SK-N-MC (cell line): ENCODE data around the gene PRICKLE1.

Source experiments
- DNase-seq: peaks from one replicate; pipeline ENCODE4 v3.0.0-alpha.2; 2011; ENCODE audit warnings: low read depth, low spot score
- H3K27ac ChIP-seq: fragments of 200-600 bp; sonication (generic); 2 replicates; pipeline ENCODE4 v1.5.1; 2016; ENCODE audit warnings: mixed run types
- H3K36me3 ChIP-seq: fragments of 200-600 bp; sonication (generic); 2 replicates; pipeline ENCODE4 v1.6.1; 2017; ENCODE audit warnings: antibody characterized with exemption, low read length, mixed read lengths; ENCODE audit not compliant: insufficient read depth
- H3K4me3 ChIP-seq: fragments of 200-600 bp; sonication (generic); 2 replicates; pipeline ENCODE4 v1.5.1; 2016
- H3K9ac ChIP-seq: fragments of 200-600 bp; sonication (generic); 2 replicates; pipeline ENCODE4 v1.8.0; 2017; ENCODE audit warnings: mixed run types, mixed read lengths; ENCODE audit not compliant: insufficient read length
- H3K9me3 ChIP-seq: fragments of 200-600 bp; sonication (generic); 2 replicates; pipeline ENCODE4 v1.6.1; 2017; ENCODE audit warnings: low read depth, mild to moderate bottlenecking, antibody characterized with exemption, low read length, moderate library complexity, mixed read lengths
- EZH2 ChIP-seq: fragments of 200-600 bp; sonication (generic); IDR thresholded peaks from one replicate; pipeline ENCODE4 v1.6.1; 2017; ENCODE audit warnings: antibody characterized with exemption
- FOXP2 ChIP-seq: optimal IDR thresholded peaks from 2 replicates; pipeline ENCODE3; 2011; ENCODE audit warnings: mild to moderate bottlenecking, moderate library complexity; ENCODE audit not compliant: insufficient read depth; ENCODE audit errors: extremely low read length, control extremely low read depth
- POLR2AphosphoS5 ChIP-seq: IDR thresholded peaks from 2 replicates; pipeline ENCODE4 v1.6.1; 2012; ENCODE audit warnings: mild to moderate bottlenecking, low read depth, low read length, borderline replicate concordance

PRICKLE1 gene

DNA sequence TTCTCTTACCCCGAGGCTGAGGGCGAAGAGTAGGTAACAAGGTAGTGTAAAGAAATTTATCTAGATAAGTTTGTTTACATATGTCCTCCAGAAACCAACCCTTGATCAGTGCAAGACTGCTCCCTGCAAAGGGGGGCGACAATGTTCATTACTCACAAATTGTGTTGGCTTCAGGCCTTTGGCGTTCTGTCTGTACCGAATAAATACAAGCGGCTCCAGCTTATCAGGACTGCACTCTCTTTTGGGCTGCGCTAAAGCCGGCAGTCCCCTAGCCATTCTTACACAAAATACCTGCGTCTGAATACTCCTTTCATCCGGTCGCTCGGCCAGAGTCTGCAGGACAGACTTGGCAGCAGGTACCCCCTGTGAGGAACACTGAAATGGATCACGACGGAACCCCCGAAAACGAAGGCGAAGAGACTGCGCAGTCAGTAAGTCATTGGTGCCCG lies 147.2 kb downstream of the PRICKLE1 start:
- no peak for TF ChIP-seq FOXP2
- no peak overlapping the region for H3K9ac ChIP-seq
- H3K4me3 ChIP-seq: no peak overlapping the region
- H3K9me3 ChIP-seq: no peaks in the 10 kb centered on the region
- no peak overlapping the region for H3K27ac ChIP-seq
- DNase-seq: no peak
- peaks cover 45% of the 10 kb centered on the region for H3K36me3 ChIP-seq

DNA sequence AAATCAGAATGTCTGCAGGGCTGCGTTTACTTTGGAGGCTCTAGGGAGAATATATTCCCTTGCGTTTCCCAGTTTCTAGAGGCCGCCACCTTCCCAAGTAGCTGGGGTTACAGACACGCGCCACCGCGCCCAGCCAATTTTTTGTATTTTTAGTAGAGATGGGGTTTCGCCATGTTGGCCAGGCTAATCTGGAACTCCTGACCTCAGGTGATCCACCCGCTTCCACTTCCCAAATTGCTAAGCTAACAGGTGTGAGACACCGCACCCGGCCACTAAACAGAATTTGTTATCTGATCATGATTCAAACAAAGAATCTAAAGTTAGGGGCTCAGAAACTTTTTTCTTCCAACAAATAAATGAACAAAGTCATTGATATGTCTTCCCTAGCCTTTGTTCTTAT lies 148.9 kb downstream of the PRICKLE1 start:
- H3K9ac ChIP-seq: no peak overlapping the region
- no peak for TF ChIP-seq POLR2AphosphoS5
- no peak for TF ChIP-seq FOXP2
- no peak for TF ChIP-seq EZH2
- H3K27ac ChIP-seq: no peak overlapping the region
- peaks cover 40% of the 10 kb centered on the region for H3K36me3 ChIP-seq
- H3K9me3 ChIP-seq: no peaks in the 10 kb centered on the region
- H3K4me3 ChIP-seq: no peak overlapping the region
- DNase-seq: no peak

DNA sequence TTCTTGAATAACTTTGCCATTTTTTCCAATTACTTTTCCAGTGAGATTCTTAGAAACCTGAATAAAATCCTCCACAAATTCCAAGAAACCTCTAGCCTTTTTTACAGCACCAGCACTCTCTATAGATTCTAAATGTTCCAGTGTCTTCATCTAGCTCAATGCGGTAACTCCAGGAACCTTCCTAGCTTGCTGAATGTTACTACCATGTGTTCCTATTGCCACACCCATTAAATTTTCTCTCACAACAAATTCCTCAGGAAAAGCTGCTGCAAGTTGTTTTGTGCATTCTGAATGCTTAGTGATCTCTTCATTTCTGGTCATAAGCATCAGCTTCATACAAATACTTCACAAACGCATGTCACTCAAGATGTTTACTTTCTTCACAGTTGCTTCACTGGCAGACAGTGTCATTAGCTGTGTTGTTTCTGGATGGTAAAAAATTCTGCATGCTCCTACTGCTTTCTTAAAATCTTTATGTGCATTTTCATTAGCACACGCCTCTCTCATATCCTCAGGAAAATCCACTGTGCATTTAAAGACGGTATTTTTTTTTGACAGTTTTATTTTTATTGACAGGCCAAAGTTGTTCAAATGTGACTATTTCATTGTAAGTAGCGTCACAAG lies 156.9 kb downstream of the PRICKLE1 start:
- H3K36me3 ChIP-seq: peaks cover 16% of the 10 kb centered on the region
- no peak for TF ChIP-seq EZH2
- no peak for TF ChIP-seq POLR2AphosphoS5
- no peak for TF ChIP-seq FOXP2
- no peak overlapping the region for H3K4me3 ChIP-seq
- no peak for DNase-seq
- no peak overlapping the region for H3K27ac ChIP-seq
- H3K9ac ChIP-seq: no peak overlapping the region
- H3K9me3 ChIP-seq: no peaks in the 10 kb centered on the region

DNA sequence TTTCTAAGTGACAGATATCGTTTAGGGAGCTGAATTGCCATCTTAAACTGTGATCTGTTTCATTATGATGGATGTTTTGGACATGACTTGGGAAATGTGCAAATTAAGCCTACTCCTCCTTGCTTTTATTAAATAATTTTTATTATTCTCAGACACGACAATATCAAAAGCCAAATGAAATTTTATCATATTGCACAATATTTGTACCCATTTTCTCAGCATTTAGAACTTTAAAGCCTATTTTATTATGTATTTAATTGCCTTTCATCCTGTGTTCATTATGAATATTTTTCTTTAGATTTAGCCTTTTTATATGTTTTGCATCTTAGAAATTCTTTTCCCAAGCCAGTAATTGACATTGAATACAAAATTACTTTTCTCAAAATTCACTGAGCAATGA lies 160.7 kb downstream of the PRICKLE1 start:
- Histone ChIP-seq H3K4me3 (no peak overlapping the region), H3K9ac (no peak overlapping the region), H3K36me3 (peaks cover 27% of the 10 kb centered on the region), H3K27ac (no peak overlapping the region), H3K9me3 (no peaks in the 10 kb centered on the region)
- DNase-seq: no peak
- TF ChIP-seq EZH2: no peak
- no peak for TF ChIP-seq FOXP2
- TF ChIP-seq POLR2AphosphoS5: no peak

DNA sequence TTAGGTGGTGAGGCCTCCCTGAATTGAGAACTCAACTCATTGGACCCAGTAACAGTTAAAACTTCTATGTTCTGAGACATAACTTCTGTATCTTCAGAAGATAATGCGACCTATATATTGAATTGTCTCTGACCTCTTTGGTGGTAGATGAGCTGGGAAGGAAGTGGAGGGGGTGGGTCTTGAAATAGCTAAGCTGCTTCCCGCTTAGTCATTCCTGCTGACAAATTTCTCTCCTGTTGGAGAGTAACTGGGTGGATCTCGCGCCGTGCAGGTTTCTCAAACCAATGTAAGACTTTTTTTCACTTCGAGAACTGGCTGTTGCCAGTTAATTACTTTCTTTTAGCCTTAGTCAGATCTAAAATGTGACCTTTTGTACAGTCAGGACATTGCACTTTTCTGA lies 162.8 kb downstream of the PRICKLE1 start:
- no peak overlapping the region for H3K27ac ChIP-seq
- no peaks in the 10 kb centered on the region for H3K9me3 ChIP-seq
- no peak overlapping the region for H3K9ac ChIP-seq
- DNase-seq: no peak
- H3K36me3 ChIP-seq: peaks cover 20% of the 10 kb centered on the region
- no peak for TF ChIP-seq POLR2AphosphoS5
- TF ChIP-seq FOXP2: no peak
- no peak for TF ChIP-seq EZH2
- no peak overlapping the region for H3K4me3 ChIP-seq

DNA sequence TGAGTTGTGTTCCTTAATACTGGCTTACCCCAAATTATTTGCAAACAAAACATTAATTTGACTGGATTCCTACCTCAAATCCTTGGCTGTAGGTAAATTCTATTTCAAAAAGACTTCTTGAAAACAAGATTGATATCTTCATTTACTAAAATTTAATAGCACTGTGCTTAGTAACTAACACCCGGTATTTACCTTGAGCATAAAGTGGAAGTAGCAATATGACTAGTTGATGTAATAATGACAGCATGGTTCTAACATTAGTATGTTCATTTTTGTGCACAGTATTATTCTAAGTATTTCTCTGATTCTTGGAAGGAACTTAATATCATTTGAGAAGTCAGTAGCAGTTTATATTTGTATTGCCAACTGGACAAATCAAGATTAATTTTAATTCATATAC lies 166.8 kb downstream of the PRICKLE1 start:
- H3K36me3 ChIP-seq: peaks cover 11% of the 10 kb centered on the region
- H3K9me3 ChIP-seq: no peaks in the 10 kb centered on the region
- H3K9ac ChIP-seq: no peak overlapping the region
- TF ChIP-seq POLR2AphosphoS5 (no peak), FOXP2 (no peak), EZH2 (no peak)
- H3K27ac ChIP-seq: no peak overlapping the region; the same call in 1 of the 2 replicates
- DNase-seq: no peak
- H3K4me3 ChIP-seq: no peak overlapping the region

DNA sequence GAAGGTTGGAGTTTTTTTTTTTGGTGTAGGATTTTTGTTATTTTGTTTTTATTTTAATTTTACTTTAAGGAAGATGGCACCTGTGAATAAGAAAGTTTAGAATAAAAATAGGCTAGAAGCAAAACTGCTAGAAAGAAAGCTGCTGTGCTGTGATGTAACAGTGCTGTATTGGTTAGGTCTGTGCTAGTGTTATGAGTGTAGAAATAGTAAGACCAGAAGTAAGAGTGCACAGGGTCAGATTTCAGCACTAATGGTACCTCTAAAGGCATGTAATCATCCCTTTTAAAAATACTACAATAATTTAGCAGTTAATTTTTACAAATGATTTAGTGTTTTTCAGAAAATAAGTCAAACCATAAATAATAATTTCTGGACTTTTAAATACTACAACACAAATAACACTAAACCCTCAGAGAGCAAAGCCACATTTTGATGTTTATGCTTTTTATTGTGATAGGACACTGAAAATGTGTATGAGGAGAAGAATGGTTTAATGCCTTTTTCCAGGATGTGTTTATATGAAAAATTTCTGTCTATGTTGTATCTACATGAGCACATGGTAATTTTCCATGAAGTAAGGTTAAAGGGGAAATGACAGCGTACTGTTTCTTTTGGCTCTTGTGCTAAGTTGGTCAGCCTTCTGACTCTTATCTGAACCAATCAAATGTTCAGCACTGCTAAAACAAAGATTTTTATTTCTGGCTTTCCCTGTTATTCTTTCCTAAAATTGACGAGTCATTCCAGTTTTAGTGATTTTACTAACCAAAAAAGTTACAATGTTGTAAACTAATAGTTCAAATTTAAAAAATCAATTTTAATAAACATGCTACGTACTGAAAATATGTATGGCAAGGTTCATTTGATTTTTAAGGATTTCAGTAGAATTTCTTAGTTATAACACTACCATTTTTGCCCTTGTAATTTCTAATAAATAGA lies 167.4 kb downstream of the PRICKLE1 start:
- Histone ChIP-seq H3K4me3 (no peak overlapping the region), H3K36me3 (peaks cover 11% of the 10 kb centered on the region), H3K9me3 (no peaks in the 10 kb centered on the region), H3K9ac (no peak overlapping the region), H3K27ac (no peak overlapping the region; the same call in 1 of the 2 replicates)
- TF ChIP-seq FOXP2 (no peak), EZH2 (no peak), POLR2AphosphoS5 (no peak)
- no peak for DNase-seq

DNA sequence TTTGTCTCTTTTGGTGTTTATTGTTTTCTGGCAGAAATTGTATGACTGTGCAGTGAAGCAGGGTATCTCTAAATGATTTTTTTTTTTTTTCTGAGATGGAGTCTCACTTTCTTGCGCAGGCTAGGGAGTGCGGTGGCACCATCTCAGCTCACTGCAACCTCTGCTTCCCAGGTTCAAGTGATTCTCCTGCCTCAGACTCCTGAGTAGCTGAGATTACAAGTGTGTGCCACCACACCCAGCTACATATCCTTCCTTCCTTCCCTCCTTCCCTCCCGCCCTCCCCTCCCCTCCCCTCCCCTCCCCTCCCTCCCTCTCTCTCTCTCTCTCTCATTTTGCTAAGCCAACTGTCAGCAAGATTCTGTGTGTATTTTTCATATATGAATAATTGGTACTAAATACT lies 169.2 kb downstream of the PRICKLE1 start:
- no peak overlapping the region for H3K4me3 ChIP-seq
- no peak overlapping the region for H3K27ac ChIP-seq
- peaks cover 6% of the 10 kb centered on the region for H3K36me3 ChIP-seq
- no peak for TF ChIP-seq FOXP2
- no peak for TF ChIP-seq POLR2AphosphoS5
- TF ChIP-seq EZH2: no peak
- no peaks in the 10 kb centered on the region for H3K9me3 ChIP-seq
- no peak overlapping the region for H3K9ac ChIP-seq
- no peak for DNase-seq

DNA sequence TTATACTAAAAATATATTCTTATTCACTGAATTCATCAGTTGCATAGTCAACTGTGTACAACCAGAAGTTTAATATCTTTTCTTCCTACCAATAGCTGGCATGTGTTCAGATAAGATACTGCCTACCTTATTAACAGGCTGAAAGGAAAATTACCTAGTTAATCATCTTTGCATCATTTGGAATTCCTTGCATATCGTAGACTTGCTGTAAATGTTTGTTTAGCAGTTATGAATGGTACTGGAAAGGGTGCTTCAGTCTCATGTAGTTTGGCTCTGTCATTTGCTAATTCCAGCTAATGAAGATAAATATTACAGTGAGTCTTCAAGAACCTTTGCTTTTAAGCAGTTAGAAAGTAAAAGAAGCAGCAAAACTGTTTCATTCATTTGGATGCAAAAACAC lies 179.2 kb downstream of the PRICKLE1 start:
- Histone ChIP-seq H3K36me3 (peaks cover 22% of the 10 kb centered on the region), H3K27ac (no peak overlapping the region), H3K9ac (no peak overlapping the region), H3K4me3 (no peak overlapping the region), H3K9me3 (no peaks in the 10 kb centered on the region)
- TF ChIP-seq FOXP2 (no peak), POLR2AphosphoS5 (no peak), EZH2 (no peak)
- DNase-seq: no peak
